ENCODE results near the gene METTL4. TPM values are rescaled to one million over a fixed set of nuclear protein-coding genes. Genes with fewer than 3 reads are reported as not detected.

The METTL4 gene
- total RNA-seq, 1 donor from 2014 or later = 12.6 TPM

DNA sequence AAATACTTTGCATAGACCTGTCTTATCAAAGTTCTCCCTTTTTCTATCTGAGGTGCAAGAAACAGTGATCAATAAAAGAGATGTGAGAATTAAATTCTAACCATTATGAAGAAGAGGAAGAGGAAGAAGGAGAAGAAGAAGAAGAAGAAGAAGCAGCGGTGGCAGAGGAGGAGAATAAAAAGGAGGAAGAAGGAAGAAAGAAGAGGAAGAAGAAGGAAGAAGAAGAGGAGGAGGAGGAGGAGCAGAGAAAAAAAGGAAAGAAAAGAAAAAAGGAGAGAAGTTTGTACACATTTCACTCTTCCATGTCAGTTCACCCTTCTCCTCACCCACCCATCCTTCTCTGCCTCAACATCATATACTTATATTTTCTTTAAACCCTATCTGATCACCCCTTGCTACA lies 68.4 kb downstream of the METTL4 start:
- H3K27ac Mint-ChIP-seq (ENCODE audit: unreplicated experiment) = no peak overlapping the region
- TF ChIP-seq CTCF (conservative IDR thresholded peaks at IDR 0.05) = no peak
- no peaks in the 10 kb centered on the region for H3K36me3 Mint-ChIP-seq (ENCODE audit: low read depth)
- no peak overlapping the region for H3K4me3 Mint-ChIP-seq
- H3K9me3 Mint-ChIP-seq = no peaks in the 10 kb centered on the region
- no peaks in the 10 kb centered on the region for H3K4me1 Mint-ChIP-seq
- no peak for DNase-seq (ENCODE audit: low read depth, low spot score)
- no peaks in the 10 kb centered on the region for H3K27me3 Mint-ChIP-seq (ENCODE audit: low read depth)

DNA sequence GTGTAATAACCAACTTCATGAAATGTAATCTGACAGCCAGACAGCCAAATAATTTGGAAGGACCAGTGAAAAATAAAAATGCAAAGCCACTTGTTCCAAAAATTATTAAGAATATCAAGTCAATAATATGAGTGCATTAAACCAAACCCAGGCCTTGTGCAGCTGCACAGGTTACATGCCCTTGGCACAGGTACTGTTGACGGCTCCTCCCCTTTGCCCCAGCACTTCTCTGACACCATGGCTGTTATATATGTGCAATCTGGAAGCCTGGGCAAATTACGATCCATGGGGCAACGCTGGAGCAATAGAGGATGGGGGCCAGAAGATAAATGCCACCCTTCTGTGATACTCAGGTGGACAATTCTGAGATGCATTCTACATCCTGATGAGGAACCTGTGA lies 68.9 kb downstream of the METTL4 start:
- H3K4me3 Mint-ChIP-seq = no peak overlapping the region
- no peaks in the 10 kb centered on the region for H3K27me3 Mint-ChIP-seq (ENCODE audit: low read depth)
- H3K27ac Mint-ChIP-seq (ENCODE audit: unreplicated experiment) = no peak overlapping the region
- no peaks in the 10 kb centered on the region for H3K4me1 Mint-ChIP-seq
- H3K36me3 Mint-ChIP-seq (ENCODE audit: low read depth) = no peaks in the 10 kb centered on the region
- DNase-seq (ENCODE audit: low read depth, low spot score) = no peak
- no peak for TF ChIP-seq CTCF (conservative IDR thresholded peaks at IDR 0.05)
- H3K9me3 Mint-ChIP-seq = no peaks in the 10 kb centered on the region

DNA sequence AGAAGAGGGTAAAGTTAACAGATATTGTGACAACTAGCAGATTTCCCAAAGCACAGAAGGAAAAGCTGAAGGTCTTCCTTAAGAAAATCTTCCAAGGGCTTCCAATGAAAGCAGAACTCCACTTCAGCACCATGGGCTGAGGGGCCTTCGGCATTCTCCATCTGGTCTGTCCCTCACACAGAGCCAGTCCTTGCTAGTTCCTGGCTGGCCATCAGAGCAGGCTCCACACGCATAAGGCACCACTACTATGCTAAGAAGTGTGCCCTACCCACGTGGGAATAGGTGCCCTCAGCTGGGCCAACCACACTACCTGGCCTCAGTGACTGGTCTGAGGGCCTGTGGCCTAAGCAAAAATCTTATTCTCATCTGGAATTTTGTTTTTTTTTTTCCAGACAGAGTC lies 73.5 kb downstream of the METTL4 start:
- Mint-ChIP-seq H3K4me1 (no peaks in the 10 kb centered on the region), H3K4me3 (no peak overlapping the region), H3K9me3 (no peaks in the 10 kb centered on the region), H3K27me3 (ENCODE audit: low read depth) (no peaks in the 10 kb centered on the region), H3K27ac (ENCODE audit: unreplicated experiment) (no peak overlapping the region), H3K36me3 (ENCODE audit: low read depth) (no peaks in the 10 kb centered on the region)
- no peak for TF ChIP-seq CTCF (conservative IDR thresholded peaks at IDR 0.05)
- DNase-seq (ENCODE audit: low read depth, low spot score) = no peak

GRCh38 chr18:2495381-2495780 lies 75.9 kb downstream of the METTL4 start:
- DNase-seq (ENCODE audit: low read depth, low spot score) = no peak
- Mint-ChIP-seq H3K4me3 (no peak overlapping the region), H3K9me3 (no peaks in the 10 kb centered on the region), H3K27me3 (ENCODE audit: low read depth) (no peaks in the 10 kb centered on the region), H3K27ac (ENCODE audit: unreplicated experiment) (no peak overlapping the region), H3K4me1 (no peaks in the 10 kb centered on the region), H3K36me3 (ENCODE audit: low read depth) (no peaks in the 10 kb centered on the region)
- TF ChIP-seq CTCF (conservative IDR thresholded peaks at IDR 0.05) = no peak

DNA sequence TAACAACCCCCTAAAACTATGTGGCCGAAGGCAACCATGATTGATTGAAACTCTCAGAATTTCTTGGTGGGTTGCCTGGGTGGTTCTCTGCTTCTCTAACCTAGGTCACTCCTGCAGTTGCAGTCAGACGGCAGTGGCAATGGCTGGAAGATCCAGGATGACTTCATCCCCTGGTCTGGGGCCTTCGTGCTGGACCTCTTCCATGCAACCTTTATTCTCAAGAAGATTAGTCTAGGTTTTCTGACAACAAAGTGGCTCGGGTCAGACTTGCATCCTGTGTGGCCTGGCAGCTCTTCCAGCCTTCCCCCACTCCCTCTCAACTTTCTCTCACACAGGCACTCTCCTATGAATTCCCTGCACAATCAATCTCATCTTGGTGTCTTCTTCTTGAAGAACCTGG lies 76.4 kb downstream of the METTL4 start:
- H3K36me3 Mint-ChIP-seq (ENCODE audit: low read depth) = no peaks in the 10 kb centered on the region
- H3K27ac Mint-ChIP-seq (ENCODE audit: unreplicated experiment) = no peak overlapping the region
- no peaks in the 10 kb centered on the region for H3K27me3 Mint-ChIP-seq (ENCODE audit: low read depth)
- no peak for TF ChIP-seq CTCF (conservative IDR thresholded peaks at IDR 0.05)
- DNase-seq (ENCODE audit: low read depth, low spot score) = no peak
- no peak overlapping the region for H3K4me3 Mint-ChIP-seq
- H3K9me3 Mint-ChIP-seq = no peaks in the 10 kb centered on the region
- no peaks in the 10 kb centered on the region for H3K4me1 Mint-ChIP-seq

Other genes with a start within 250 kb of the METTL4 start
- gene NDC80, start 52 bp upstream of the METTL4 start, total RNA-seq = 49.5 and 52.1 TPM in 2 replicates
- 66.3 and 73.4 TPM in 2 replicates for gene SMCHD1, start 84.2 kb upstream of the METTL4 start, total RNA-seq

All from neural crest cell (in vitro differentiated cells).